Trophoblast cell (in vitro differentiated cells and primary cell): ENCODE results near the gene TRIM65.

Experiments
- DNase-seq, 2 donors: peaks; one replicate each; pipeline ENCODE4 v3.0.0-alpha.2; 2016
- H2AFZ ChIP-seq: 2 replicates; pipeline ENCODE4 v1.6.1; 2013; ENCODE audit warnings: low read length, moderate library complexity, mild to moderate bottlenecking; ENCODE audit not compliant: insufficient read depth, poor library complexity
- H2AK5ac ChIP-seq: 2 replicates; pipeline ENCODE4 v1.6.1; 2013; ENCODE audit warnings: mild to moderate bottlenecking, low read length
- H2BK120ac ChIP-seq: 2 replicates; pipeline ENCODE4 v1.6.1; 2013; ENCODE audit warnings: low read length, mild to moderate bottlenecking, moderate library complexity; ENCODE audit not compliant: insufficient read depth, poor library complexity
- H2BK12ac ChIP-seq: 2 replicates; pipeline ENCODE4 v1.6.1; 2013; ENCODE audit warnings: mild to moderate bottlenecking, low read length, moderate library complexity
- H2BK5ac ChIP-seq: 2 replicates; pipeline ENCODE4 v1.6.1; 2013; ENCODE audit warnings: low read length, low read depth, moderate library complexity, mild to moderate bottlenecking; ENCODE audit not compliant: poor library complexity
- H3K14ac ChIP-seq: 2 replicates; pipeline ENCODE4 v1.6.1; 2013; ENCODE audit warnings: mild to moderate bottlenecking, low read length
- H3K18ac ChIP-seq: 2 replicates; pipeline ENCODE4 v1.6.1; 2013; ENCODE audit warnings: mild to moderate bottlenecking, low read length
- H3K23ac ChIP-seq: 2 replicates; pipeline ENCODE4 v1.6.1; 2013; ENCODE audit warnings: low read length
- H3K27ac ChIP-seq: 2 replicates; pipeline ENCODE4 v1.5.1; 2013; ENCODE audit warnings: low read depth, mild to moderate bottlenecking, inconsistent platforms, low read length, moderate library complexity
- H3K27me3 ChIP-seq: 2 replicates; pipeline ENCODE4 v1.6.1; 2013; ENCODE audit warnings: inconsistent platforms, mild to moderate bottlenecking, low read length, moderate library complexity; ENCODE audit not compliant: insufficient read depth
- H3K36me3 ChIP-seq, 2 experiments: 1 replicate in 1 of 2; 2 replicates in 1 of 2; pipeline ENCODE4 v1.6.1; 2013; ENCODE audit warnings: low read length in 2 of 2, mild to moderate bottlenecking in 2 of 2, moderate library complexity in 1 of 2; ENCODE audit not compliant: insufficient read depth in 2 of 2, control insufficient read depth in 1 of 2
- H3K4ac ChIP-seq: 2 replicates; pipeline ENCODE4 v1.6.1; 2013; ENCODE audit warnings: low read depth, mild to moderate bottlenecking, low read length, moderate library complexity
- H3K4me1 ChIP-seq, 2 experiments: 1 replicate in 1 of 2; 2 replicates in 1 of 2; pipeline ENCODE4 v1.6.1; 2013; ENCODE audit warnings: low read length in 2 of 2, mild to moderate bottlenecking in 2 of 2, moderate library complexity in 1 of 2; ENCODE audit not compliant: insufficient read depth in 2 of 2, control insufficient read depth in 1 of 2
- H3K4me2 ChIP-seq: 2 replicates; pipeline ENCODE4 v1.6.1; 2013; ENCODE audit warnings: inconsistent platforms, mild to moderate bottlenecking, low read length, moderate library complexity
- H3K4me3 ChIP-seq: 2 replicates; pipeline ENCODE4 v1.5.1; 2013; ENCODE audit warnings: mild to moderate bottlenecking, low read depth, low read length, inconsistent platforms
- H3K79me1 ChIP-seq: one replicate; pipeline ENCODE4 v1.6.1; 2013; ENCODE audit warnings: low read length
- H3K79me2 ChIP-seq: 2 replicates; pipeline ENCODE4 v1.6.1; 2013; ENCODE audit warnings: low read length, mild to moderate bottlenecking; ENCODE audit not compliant: control insufficient read depth, insufficient read depth, poor library complexity
- H3K9ac ChIP-seq: 2 replicates; pipeline ENCODE4 v1.6.1; 2013; ENCODE audit warnings: mild to moderate bottlenecking, low read length
- H3K9me3 ChIP-seq: 2 replicates; pipeline ENCODE4 v1.6.1; 2013; ENCODE audit warnings: low read depth, mild to moderate bottlenecking, control low read depth, inconsistent platforms, low read length; ENCODE audit not compliant: insufficient read depth
- H4K12ac ChIP-seq: 2 replicates; pipeline ENCODE4 v1.6.1; 2013; ENCODE audit warnings: low read depth, mild to moderate bottlenecking, low read length, moderate library complexity
- H4K8ac ChIP-seq: 2 replicates; pipeline ENCODE4 v1.6.1; 2013; ENCODE audit warnings: low read depth, mild to moderate bottlenecking, low read length, moderate library complexity
- H4K91ac ChIP-seq: one replicate; pipeline ENCODE4 v1.6.1; 2013; ENCODE audit warnings: low read depth, mild to moderate bottlenecking, low read length, moderate library complexity
- WGBS: extraction: QIAGEN DNeasy Blood & Tissue Kit; methylation state at CpG from one replicate; pipeline ENCODE4 v1.1.7; 2013; ENCODE audit warnings: missing lambda C conversion rate; ENCODE audit not compliant: insufficient read length, insufficient coverage; ENCODE audit errors: extremely low coverage; 5-methylcytosine and 5-hydroxymethylcytosine counted together

The TRIM65 gene

GRCh38 chr17:75881678-75882454 is 14.9 kb downstream of the TRIM65 start:
- Histone ChIP-seq H3K4me2 (no peak overlapping the region), H3K14ac (no peak overlapping the region), H3K23ac (no peak overlapping the region), H3K79me1 (no peaks in the 10 kb centered on the region), H3K4me1 (peaks cover 12 to 15% of the 10 kb centered on the region in 2 experiments), H3K79me2 (no peaks in the 10 kb centered on the region), H3K9me3 (peaks cover 2% of the 10 kb centered on the region), H3K4ac (no peak overlapping the region), H3K18ac (no peak overlapping the region), H3K4me3 (no peak overlapping the region), H3K9ac (no peak overlapping the region), H2BK5ac (no peak overlapping the region), H2AFZ (no peak overlapping the region), H2BK120ac (no peak overlapping the region), H2AK5ac (no peak overlapping the region), H4K12ac (no peak overlapping the region), H2BK12ac (no peak overlapping the region), H3K27ac (no peak overlapping the region), H3K27me3 (peaks cover 16% of the 10 kb centered on the region), H4K8ac (no peak overlapping the region), H3K36me3 (no peaks in the 10 kb centered on the region), H4K91ac (no peak overlapping the region)
- no peak for DNase-seq
- WGBS = no CpG with 5 or more reads among the region's 15 CpGs

- no CpG with 5 or more reads among the region's 7 CpGs for WGBS
- H4K91ac ChIP-seq = no peak overlapping the region
- no peak overlapping the region for H4K12ac ChIP-seq
- no peak overlapping the region for H3K27ac ChIP-seq
- no peak overlapping the region for H3K18ac ChIP-seq
- no peak overlapping the region for H2BK12ac ChIP-seq
- no peaks in the 10 kb centered on the region for H3K36me3 ChIP-seq
- no peak overlapping the region for H2AFZ ChIP-seq
- H3K23ac ChIP-seq = no peak overlapping the region
- peaks cover 2% of the 10 kb centered on the region for H3K9me3 ChIP-seq
- H4K8ac ChIP-seq = no peak overlapping the region
- peaks cover 19% of the 10 kb centered on the region for H3K27me3 ChIP-seq
- peaks cover 12 to 19% of the 10 kb centered on the region in 2 experiments for H3K4me1 ChIP-seq
- H3K9ac ChIP-seq = no peak overlapping the region
- no peak overlapping the region for H2BK120ac ChIP-seq
- DNase-seq = no peak
- no peaks in the 10 kb centered on the region for H3K79me1 ChIP-seq
- no peak overlapping the region for H3K4ac ChIP-seq
- no peak overlapping the region for H3K4me2 ChIP-seq
- H2AK5ac ChIP-seq = no peak overlapping the region
- H3K79me2 ChIP-seq = no peaks in the 10 kb centered on the region
- no peak overlapping the region for H3K14ac ChIP-seq
- H2BK5ac ChIP-seq = no peak overlapping the region
- H3K4me3 ChIP-seq = no peak overlapping the region
These were observed 16.5 kb downstream of the TRIM65 start for GRCh38 chr17:75880266-75880665.

- Histone ChIP-seq H3K4me2 (peak within 1 kb of the TSS; percentile 73), H4K91ac (no peak within 1 kb of the TSS), H2BK5ac (no peak within 1 kb of the TSS), H3K79me1 (no peaks in the 10 kb centered on the region), H3K14ac (no peak within 1 kb of the TSS), H3K4ac (no peak within 1 kb of the TSS), H2AK5ac (no peak within 1 kb of the TSS), H4K8ac (no peak within 1 kb of the TSS), H3K27me3 (peaks cover 19% of the 10 kb centered on the region), H4K12ac (no peak within 1 kb of the TSS), H3K18ac (no peak within 1 kb of the TSS), H3K36me3 (no peaks in the 10 kb centered on the region), H3K9ac (no peak within 1 kb of the TSS), H3K27ac (no peak within 1 kb of the TSS), H3K79me2 (no peaks in the 10 kb centered on the region), H2BK120ac (no peak within 1 kb of the TSS), H2BK12ac (no peak within 1 kb of the TSS), H3K4me3 (peak within 1 kb of the TSS; percentile 47), H2AFZ (peak within 1 kb of the TSS; percentile 30), H3K23ac (no peak within 1 kb of the TSS), H3K4me1 (peaks cover 12 to 19% of the 10 kb centered on the region in 2 experiments), H3K9me3 (peaks cover 2% of the 10 kb centered on the region)
- DNase-seq = peak; percentile 56 to 72
- WGBS = no CpG with 5 or more reads among the region's 87 CpGs
These were observed 18.4 kb downstream of the TRIM65 start, which contains the start of gene TRIM47 for GRCh38 chr17:75878174-75878998. TRIM47 (minus strand) TSS chr17:75878581; CDS start chr17:75878548, 33 bp downstream.

- peak; percentile 76 to 87 for DNase-seq
- H3K14ac ChIP-seq = no peak overlapping the region
- peak overlapping the region; percentile 30 for H2AFZ ChIP-seq
- no peak overlapping the region for H4K8ac ChIP-seq
- peaks cover 2% of the 10 kb centered on the region for H3K9me3 ChIP-seq
- H3K27ac ChIP-seq = no peak overlapping the region
- H4K12ac ChIP-seq = no peak overlapping the region
- H2BK5ac ChIP-seq = no peak overlapping the region
- no peak overlapping the region for H3K18ac ChIP-seq
- no peak overlapping the region for H4K91ac ChIP-seq
- no peak overlapping the region for H2BK120ac ChIP-seq
- H2BK12ac ChIP-seq = no peak overlapping the region
- H3K4me1 ChIP-seq = peaks cover 14 to 23% of the 10 kb centered on the region in 2 experiments
- no peaks in the 10 kb centered on the region for H3K79me1 ChIP-seq
- H3K4me3 ChIP-seq = peak overlapping the region; percentile 47
- no peak overlapping the region for H3K9ac ChIP-seq
- no peak overlapping the region for H3K4ac ChIP-seq
- H3K27me3 ChIP-seq = peaks cover 19% of the 10 kb centered on the region
- no CpG with 5 or more reads among the region's 56 CpGs for WGBS
- no peak overlapping the region for H2AK5ac ChIP-seq
- H3K36me3 ChIP-seq = no peaks in the 10 kb centered on the region
- no peaks in the 10 kb centered on the region for H3K79me2 ChIP-seq
- H3K4me2 ChIP-seq = peak overlapping the region; percentile 73
- no peak overlapping the region for H3K23ac ChIP-seq
These were observed 19.0 kb downstream of the TRIM65 start for GRCh38 chr17:75877752-75878173.
